Measurements from ENCODE around the gene C1orf185. TPM values are rescaled to one million over a fixed set of nuclear protein-coding genes. Genes with fewer than 3 reads are reported as not detected.

C1orf185 gene
- total RNA-seq, result 0.32 TPM in 1 of 2 replicates, not detected in the other

DNA sequence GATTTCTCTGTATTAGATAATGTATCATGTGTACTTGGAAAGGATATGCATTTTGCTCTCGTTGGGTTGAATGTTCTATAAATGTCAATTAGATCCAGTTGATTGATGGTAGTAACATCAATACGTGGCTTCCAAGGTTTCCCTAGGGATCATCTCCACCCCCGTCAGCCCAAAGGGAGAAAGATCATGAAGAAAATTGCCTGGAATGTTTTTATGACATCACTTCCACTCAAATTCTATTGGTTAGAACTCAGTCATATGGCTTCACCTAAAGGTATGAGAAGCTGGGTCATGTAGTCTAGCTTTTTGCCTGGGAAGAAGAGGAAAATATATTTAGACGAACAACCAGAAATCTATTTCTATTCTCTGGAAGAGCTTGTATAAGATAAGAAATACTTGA, at the start of gene C1orf185:
Gene C1orf185, plus strand, starts transcription at position 253 of the 400 bp plus-strand sequence. Its CDS starts 6 bp downstream, at position 259.

Small RNAs within 50 kb of the gene (small RNA-seq; reads per million reads assigned to genes)
- gene MIR4421, result not detected
- gene MIR6500, result not detected
- gene RF00019, result not detected

Other genes starting within 250 kb of the C1orf185 start
- gene FAF1, start 142.0 kb upstream of the C1orf185 start, total RNA-seq, result 78.1 and 79.9 TPM in 2 replicates
- 60.6 and 73.9 TPM in 2 replicates for gene CDKN2C, start 132.0 kb upstream of the C1orf185 start, total RNA-seq
- 146 and 211 TPM in 2 replicates for gene RNF11, start 134.0 kb downstream of the C1orf185 start, total RNA-seq
- gene TTC39A, start 228.3 kb downstream of the C1orf185 start, total RNA-seq, result 0.32 and 1.0 TPM in 2 replicates